ENCODE data around the gene ESPN. TPM values are rescaled to one million over a fixed set of nuclear protein-coding genes. Genes with fewer than 3 reads are reported as not detected.

The ESPN gene
- total RNA-seq, 1 donor from 2014 or later: 25.7 TPM

DNA sequence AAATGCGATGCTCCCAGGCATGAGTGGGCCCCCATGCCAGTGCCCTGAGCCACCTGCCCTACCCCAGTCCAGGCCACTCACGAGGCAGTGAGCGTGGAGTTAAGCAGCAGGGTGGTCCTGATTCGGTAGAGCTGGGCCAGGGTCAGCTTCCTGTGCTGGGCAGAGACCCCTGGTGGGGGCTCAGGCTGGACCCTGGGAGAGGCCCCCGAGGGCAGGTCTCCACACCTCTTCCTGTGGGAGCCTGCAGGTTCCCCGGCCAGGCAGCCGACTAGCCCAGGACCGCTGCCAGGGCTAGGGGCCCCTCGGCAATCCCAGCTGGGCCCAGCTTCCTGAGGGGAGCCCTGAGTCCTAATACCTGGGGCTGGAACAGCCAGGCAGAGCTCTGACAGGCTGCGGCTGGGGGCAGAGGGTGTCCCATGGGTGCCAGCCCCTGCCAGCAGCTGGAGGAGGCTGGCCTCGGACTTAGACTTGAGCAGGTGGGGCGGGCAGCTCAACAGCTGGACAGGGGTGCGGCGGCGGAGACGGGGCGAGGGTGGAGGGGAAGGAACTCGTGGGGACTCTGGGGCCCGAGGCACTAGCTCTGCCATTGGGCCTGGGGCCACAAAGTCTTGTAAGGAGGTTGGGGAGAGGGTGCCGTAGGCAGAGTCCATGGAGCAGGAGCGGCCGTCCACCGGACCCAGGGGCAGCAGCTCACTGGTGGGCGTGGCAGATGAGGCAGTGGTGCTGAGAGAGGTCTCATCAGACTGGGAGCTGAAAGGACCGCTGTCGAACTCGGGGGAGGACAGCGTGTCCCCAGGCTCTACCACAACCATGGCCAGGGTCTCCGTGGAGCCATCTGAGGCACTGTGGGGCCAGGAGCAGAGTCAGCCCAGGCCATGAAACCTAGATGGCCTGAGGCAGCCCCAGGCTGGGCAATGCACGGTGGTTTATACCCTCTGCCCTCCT, 43.4 kb downstream of the ESPN start:
- Mint-ChIP-seq H3K36me3 (ENCODE audit: unreplicated experiment) (no peaks in the 10 kb centered on the region), H3K4me1 (ENCODE audit: low read depth, unreplicated experiment) (no peaks in the 10 kb centered on the region), H3K27me3 (ENCODE audit: unreplicated experiment) (peaks cover 11% of the 10 kb centered on the region), H3K27ac (ENCODE audit: unreplicated experiment) (no peak overlapping the region), H3K4me3 (ENCODE audit: unreplicated experiment) (no peak overlapping the region), H3K9me3 (ENCODE audit: unreplicated experiment) (peaks cover 2% of the 10 kb centered on the region)
- TF ChIP-seq, protein P1, sequence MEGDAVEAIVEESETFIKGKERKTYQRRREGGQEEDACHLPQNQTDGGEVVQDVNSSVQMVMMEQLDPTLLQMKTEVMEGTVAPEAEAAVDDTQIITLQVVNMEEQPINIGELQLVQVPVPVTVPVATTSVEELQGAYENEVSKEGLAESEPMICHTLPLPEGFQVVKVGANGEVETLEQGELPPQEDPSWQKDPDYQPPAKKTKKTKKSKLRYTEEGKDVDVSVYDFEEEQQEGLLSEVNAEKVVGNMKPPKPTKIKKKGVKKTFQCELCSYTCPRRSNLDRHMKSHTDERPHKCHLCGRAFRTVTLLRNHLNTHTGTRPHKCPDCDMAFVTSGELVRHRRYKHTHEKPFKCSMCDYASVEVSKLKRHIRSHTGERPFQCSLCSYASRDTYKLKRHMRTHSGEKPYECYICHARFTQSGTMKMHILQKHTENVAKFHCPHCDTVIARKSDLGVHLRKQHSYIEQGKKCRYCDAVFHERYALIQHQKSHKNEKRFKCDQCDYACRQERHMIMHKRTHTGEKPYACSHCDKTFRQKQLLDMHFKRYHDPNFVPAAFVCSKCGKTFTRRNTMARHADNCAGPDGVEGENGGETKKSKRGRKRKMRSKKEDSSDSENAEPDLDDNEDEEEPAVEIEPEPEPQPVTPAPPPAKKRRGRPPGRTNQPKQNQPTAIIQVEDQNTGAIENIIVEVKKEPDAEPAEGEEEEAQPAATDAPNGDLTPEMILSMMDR (IDR thresholded peaks at IDR 0.05; ENCODE audit: partially characterized antibody, unreplicated experiment): no peak
- DNase-seq: no peak

DNA sequence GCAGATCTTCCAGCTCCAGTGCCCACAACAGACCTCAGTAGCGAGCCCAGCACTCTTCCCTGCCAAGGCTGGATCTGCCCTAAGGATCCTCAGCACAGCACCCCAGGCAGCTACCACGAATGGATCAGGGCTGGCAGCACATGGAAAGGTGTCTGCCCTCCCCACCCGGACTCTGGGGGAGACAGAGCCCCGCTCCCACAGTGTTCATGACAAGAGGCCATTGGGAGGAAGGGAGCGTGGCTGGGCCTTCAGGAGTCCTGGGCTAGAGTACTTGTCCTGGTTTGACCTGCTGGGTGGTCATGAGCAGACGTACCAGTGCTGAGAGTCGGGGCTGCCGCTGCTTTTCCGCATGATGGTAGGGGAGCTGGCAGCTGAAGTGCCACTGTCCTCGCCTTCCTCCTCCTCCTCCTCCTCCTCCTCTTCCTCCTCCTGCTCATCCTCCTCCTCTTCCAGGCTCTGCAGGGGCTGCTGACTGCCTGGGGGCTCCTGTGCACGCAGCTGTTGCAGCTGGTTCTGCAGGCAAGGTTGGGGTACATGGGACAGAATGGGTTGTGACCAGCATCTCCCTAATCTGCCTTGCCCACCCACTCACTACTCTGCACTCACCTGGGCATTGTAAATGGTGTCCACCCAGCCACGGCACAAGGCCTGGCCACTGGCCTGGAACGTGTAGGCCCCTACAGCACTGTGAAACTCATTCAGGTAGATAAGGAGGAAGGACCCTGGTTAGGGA, 44.3 kb downstream of the ESPN start:
- Mint-ChIP-seq H3K9me3 (ENCODE audit: unreplicated experiment) (no peaks in the 10 kb centered on the region), H3K36me3 (ENCODE audit: unreplicated experiment) (no peaks in the 10 kb centered on the region), H3K4me1 (ENCODE audit: low read depth, unreplicated experiment) (peaks cover 2% of the 10 kb centered on the region), H3K27me3 (ENCODE audit: unreplicated experiment) (peaks cover 9% of the 10 kb centered on the region), H3K4me3 (ENCODE audit: unreplicated experiment) (no peak overlapping the region), H3K27ac (ENCODE audit: unreplicated experiment) (no peak overlapping the region)
- TF ChIP-seq, protein P1 (IDR thresholded peaks at IDR 0.05; ENCODE audit: partially characterized antibody, unreplicated experiment): no peak
- DNase-seq: no peak

DNA sequence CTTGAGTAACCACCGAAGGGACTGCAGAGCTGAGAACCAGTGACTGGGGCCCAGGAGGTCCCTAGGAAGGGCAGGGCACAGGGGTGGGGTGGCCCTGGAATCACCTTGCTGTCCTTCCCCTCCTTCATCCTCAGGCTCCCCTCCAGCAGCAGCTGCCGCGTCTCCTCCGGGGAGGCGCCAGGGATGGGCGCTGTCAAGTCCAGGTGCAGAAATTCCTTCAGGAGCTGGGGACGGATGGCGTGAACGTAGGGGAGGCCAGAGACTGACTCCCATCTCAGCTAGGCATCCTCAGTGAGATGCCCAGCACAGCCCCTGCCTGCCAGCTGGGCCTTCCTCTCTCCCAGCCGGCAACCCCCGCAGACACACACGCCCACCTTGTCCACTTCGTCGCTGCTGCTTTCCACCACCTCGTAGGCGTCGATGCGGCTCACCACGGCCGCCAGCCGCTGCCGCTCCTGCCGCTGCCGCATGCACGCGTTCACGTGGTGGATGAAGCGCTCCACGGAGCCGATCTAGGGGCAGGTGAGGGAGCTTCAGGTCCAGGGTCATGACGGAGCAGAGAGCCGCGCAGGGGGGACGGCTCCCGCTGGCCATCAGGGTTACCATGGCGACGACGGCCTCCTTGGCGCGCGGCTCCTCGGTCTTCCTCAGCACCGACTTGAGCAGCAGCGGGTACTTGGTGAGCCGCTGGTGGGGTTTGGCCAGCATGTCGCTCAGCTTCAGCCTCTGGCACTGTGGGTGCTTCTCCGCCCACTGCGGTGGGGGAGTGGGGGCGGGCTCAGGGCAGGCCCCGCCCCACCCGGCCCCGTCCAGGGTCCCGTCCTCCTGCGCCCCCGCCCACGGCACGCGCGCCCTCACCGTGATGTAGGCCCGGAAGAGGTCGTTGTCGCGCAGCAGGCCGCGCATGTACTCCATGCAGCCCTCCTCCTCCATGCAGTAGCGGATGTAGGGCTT, 45.8 kb downstream of the ESPN start:
- H3K4me3 Mint-ChIP-seq (ENCODE audit: unreplicated experiment): no peak overlapping the region
- peaks cover 7% of the 10 kb centered on the region for H3K27me3 Mint-ChIP-seq (ENCODE audit: unreplicated experiment)
- no peaks in the 10 kb centered on the region for H3K36me3 Mint-ChIP-seq (ENCODE audit: unreplicated experiment)
- TF ChIP-seq, protein P1 (IDR thresholded peaks at IDR 0.05; ENCODE audit: partially characterized antibody, unreplicated experiment): no peak
- H3K27ac Mint-ChIP-seq (ENCODE audit: unreplicated experiment): no peak overlapping the region
- no peak for DNase-seq
- no peaks in the 10 kb centered on the region for H3K9me3 Mint-ChIP-seq (ENCODE audit: unreplicated experiment)
- H3K4me1 Mint-ChIP-seq (ENCODE audit: low read depth, unreplicated experiment): peaks cover 2% of the 10 kb centered on the region

DNA sequence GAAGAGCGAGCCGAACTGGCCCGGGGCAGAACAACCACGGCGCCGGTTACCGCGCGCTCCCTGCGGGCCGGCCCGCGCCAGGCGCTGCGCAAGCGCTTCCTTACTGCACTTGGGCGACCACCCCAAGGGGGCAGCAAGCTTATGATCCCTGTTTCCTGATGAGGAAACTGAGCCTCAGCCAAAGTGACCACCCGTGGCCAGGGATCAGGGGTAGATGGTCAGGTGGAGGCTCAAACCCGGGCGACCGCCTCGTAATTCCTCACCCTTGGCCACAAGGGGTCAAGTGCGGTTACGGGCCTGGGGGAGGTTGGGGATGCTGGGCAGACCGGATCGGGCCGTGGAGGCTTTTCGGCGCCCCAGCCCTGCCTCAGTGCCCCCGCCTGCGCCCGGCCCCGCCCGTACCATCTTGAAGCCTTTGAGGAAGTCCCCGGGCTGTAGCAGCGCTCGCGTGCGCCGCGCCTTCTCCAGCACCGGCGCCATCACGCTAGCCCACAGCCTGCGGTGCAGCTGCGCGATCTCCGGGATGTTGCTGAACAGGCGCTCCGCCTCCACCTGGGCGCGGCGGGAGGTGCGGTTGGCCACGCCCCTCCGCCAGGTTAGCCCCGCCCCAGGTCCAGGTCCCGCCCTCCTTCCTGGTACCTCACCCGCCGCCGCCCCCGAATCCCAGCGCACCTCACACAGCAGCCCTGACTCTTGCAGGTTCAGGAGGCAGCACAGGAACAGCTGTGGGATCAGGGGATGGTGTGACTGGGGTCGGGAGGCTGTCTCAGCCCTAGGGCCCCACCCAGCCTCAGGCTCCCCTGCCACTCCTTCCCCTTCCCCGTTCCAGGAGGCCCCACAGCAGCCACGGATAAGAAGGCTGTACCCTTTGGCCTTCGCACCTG, 46.8 kb downstream of the ESPN start:
- Mint-ChIP-seq H3K27me3 (ENCODE audit: unreplicated experiment) (peaks cover 7% of the 10 kb centered on the region), H3K4me1 (ENCODE audit: low read depth, unreplicated experiment) (peaks cover 4% of the 10 kb centered on the region), H3K36me3 (ENCODE audit: unreplicated experiment) (no peaks in the 10 kb centered on the region), H3K9me3 (ENCODE audit: unreplicated experiment) (no peaks in the 10 kb centered on the region), H3K27ac (ENCODE audit: unreplicated experiment) (no peak overlapping the region), H3K4me3 (ENCODE audit: unreplicated experiment) (no peak overlapping the region)
- no peak for DNase-seq
- TF ChIP-seq, protein P1 (IDR thresholded peaks at IDR 0.05; ENCODE audit: partially characterized antibody, unreplicated experiment): no peak

All from glutamatergic neuron (in vitro differentiated cells).